Testis (tissue), 3 donors: ENCODE data around the gene RGS6. TPM values are rescaled to one million over a fixed set of nuclear protein-coding genes. Genes with fewer than 3 reads are reported as not detected.

Experiments
- DNase-seq: peaks from one replicate; pipeline ENCODE4 v3.0.0-alpha.2; 2019
- H3K27ac ChIP-seq, 2 donors: fragments of 200-600 bp; sonication (generic); one replicate each; pipeline ENCODE4 v1.5.1; 2019
- H3K27me3 ChIP-seq: fragments of 200-600 bp; sonication (generic); one replicate; pipeline ENCODE4 v1.5.1; 2019
- H3K36me3 ChIP-seq: fragments of 200-600 bp; sonication (generic); one replicate; pipeline ENCODE4 v1.5.1; 2017; ENCODE audit warnings: low read depth; ENCODE audit errors: missing control alignments
- H3K4me1 ChIP-seq: fragments of 200-600 bp; sonication (generic); one replicate; pipeline ENCODE4 v1.5.1; 2019
- H3K4me3 ChIP-seq, 2 donors: fragments of 200-600 bp; sonication (generic); one replicate each; pipeline ENCODE4 v1.5.1; 2017 to 2019
- H3K9me3 ChIP-seq: fragments of 200-600 bp; sonication (generic); one replicate; pipeline ENCODE4 v1.5.1; 2017
- POLR2A ChIP-seq: fragments of 450-650 bp; IDR thresholded peaks from one replicate; pipeline ENCODE4 v1.6.1; 2017; ENCODE audit warnings: antibody characterized with exemption, mild to moderate bottlenecking, moderate library complexity
- WGBS, 2 donors: methylation state at CpG; one replicate each; pipeline ENCODE4 v1.1.5; 2018; 5-methylcytosine and 5-hydroxymethylcytosine counted together
- intact Hi-C: fragments of 100-400 bp; cut with DNase I; formaldehyde crosslinking; loops from one replicate; pipeline ENCODE4 v1.15.1; 2023; ENCODE audit warnings: low total_unique reads
- polyA plus RNA-seq: library from polyadenylated mRNA; stranded (reverse); fragments of 350-450 nt; fragmentation: Illumina TruSeq; extraction: RNeasy Lipid Tissue Mini Kit (QIAGEN cat#74804); gene quantifications from one replicate; pipeline ENCODE4 v1.2.3, GENCODE V29; 2014; ENCODE audit warnings: low read depth, low replicate concordance; ENCODE audit not compliant: insufficient read depth
- total RNA-seq, 2 donors: library from RNA; depleted of rRNA; stranded (reverse); fragments of >200 nt; gene quantifications; one replicate each; pipeline ENCODE4 v1.2.3, GENCODE V29; 2016
- TF ChIP-seq, protein P1 (sequence below), 3 experiments: fragments of 450-650 bp in 2 of 3; fragments of 200-600 bp in 1 of 3; sonication (generic) in 1 of 3; IDR thresholded peaks; one replicate each; pipeline ENCODE4 v1.5.1; 2016 to 2019; ENCODE audit warnings: antibody characterized with exemption in 3 of 3, mild to moderate bottlenecking in 2 of 3, moderate library complexity in 1 of 3

The RGS6 gene
- total and polyA plus RNA-seq, 3 donors from 2014 or later: 6.3 to 21.3 (median 16.0) TPM

DNA sequence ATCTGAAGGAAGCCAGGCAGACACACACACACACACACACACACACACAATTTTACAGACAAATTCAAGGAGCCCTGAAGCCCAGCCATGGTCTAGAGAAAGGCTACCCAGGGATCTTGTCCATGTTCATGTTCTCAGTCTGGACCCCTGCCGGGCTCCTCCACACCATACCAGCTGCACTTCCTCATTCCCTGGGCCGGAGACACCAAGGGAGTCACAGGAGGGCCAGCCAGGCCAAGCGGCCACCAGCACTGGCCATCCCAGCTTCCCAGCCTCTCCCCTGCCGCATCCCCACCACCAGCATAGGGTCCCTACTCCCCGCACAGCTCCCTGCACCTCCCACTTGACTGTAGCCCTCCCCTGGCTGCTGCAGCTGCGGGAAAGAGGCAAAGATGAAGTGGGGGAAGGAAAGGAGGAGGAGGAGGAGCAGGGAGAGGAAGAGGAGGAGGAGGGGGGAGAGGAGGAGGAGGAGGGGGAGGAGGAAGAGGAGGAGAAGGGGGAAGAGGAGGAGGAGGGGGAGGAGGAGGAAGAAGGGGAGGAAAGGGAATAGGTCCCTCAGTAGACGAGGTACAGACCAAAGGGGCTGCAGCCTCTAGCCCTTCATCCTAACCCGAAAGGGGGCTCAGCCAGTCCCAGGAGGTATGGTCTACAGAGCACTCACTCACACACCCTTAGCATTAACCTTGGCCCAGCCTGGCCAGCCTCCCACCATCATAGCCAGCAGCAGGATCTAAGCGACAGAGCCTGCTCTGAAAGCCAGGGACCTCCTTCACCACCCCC is 668.5 kb downstream of the RGS6 start:
- intact Hi-C loops: no loop called here
- WGBS, 2 donors: 65 to 77% methylated on average over 9 of the region's 9 CpGs

DNA sequence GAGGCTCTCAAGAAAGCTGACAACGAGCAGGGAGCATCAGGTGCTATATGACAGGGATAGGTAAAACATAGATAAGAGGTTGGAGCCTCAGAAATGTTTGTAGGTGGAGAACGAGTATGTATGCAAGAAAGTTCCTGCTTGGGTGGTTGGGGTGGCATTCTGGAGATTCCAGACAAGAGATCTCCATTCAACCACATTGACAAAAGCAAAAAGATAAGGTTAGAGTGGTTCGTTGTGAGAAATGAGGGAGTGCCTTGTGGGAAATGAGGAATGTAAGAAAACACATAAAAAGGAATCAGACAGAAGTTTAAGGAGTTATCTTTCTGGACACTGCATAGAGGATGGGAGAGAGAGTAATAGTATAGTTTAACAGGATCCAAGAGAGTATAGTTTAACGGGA is 671.4 kb downstream of the RGS6 start:
- no peak overlapping the region for H3K4me3 ChIP-seq
- WGBS, 2 donors: 74 to 78% methylated on average over 4 of the region's 4 CpGs
- no peak for DNase-seq
- H3K4me1 ChIP-seq: no peaks in the 10 kb centered on the region
- intact Hi-C loops: no loop called here
- H3K9me3 ChIP-seq: no peaks in the 10 kb centered on the region
- TF ChIP-seq, protein P1, sequence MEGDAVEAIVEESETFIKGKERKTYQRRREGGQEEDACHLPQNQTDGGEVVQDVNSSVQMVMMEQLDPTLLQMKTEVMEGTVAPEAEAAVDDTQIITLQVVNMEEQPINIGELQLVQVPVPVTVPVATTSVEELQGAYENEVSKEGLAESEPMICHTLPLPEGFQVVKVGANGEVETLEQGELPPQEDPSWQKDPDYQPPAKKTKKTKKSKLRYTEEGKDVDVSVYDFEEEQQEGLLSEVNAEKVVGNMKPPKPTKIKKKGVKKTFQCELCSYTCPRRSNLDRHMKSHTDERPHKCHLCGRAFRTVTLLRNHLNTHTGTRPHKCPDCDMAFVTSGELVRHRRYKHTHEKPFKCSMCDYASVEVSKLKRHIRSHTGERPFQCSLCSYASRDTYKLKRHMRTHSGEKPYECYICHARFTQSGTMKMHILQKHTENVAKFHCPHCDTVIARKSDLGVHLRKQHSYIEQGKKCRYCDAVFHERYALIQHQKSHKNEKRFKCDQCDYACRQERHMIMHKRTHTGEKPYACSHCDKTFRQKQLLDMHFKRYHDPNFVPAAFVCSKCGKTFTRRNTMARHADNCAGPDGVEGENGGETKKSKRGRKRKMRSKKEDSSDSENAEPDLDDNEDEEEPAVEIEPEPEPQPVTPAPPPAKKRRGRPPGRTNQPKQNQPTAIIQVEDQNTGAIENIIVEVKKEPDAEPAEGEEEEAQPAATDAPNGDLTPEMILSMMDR (IDR thresholded peaks at IDR 0.05): no peak
- no peak for TF ChIP-seq POLR2A
- no peaks in the 10 kb centered on the region for H3K36me3 ChIP-seq
- H3K27ac ChIP-seq: no peak overlapping the region
- no peaks in the 10 kb centered on the region for H3K27me3 ChIP-seq

More for the DNA sequence above, 668.5 kb downstream of the RGS6 start:
- Histone ChIP-seq H3K9me3 (no peaks in the 10 kb centered on the region), H3K27me3 (no peaks in the 10 kb centered on the region), H3K36me3 (no peaks in the 10 kb centered on the region), H3K27ac (no peak overlapping the region), H3K4me1 (no peaks in the 10 kb centered on the region), H3K4me3 (no peak overlapping the region)
- no peak for TF ChIP-seq POLR2A
- TF ChIP-seq, protein P1 (IDR thresholded peaks at IDR 0.05): no peak
- DNase-seq: no peak

DNA sequence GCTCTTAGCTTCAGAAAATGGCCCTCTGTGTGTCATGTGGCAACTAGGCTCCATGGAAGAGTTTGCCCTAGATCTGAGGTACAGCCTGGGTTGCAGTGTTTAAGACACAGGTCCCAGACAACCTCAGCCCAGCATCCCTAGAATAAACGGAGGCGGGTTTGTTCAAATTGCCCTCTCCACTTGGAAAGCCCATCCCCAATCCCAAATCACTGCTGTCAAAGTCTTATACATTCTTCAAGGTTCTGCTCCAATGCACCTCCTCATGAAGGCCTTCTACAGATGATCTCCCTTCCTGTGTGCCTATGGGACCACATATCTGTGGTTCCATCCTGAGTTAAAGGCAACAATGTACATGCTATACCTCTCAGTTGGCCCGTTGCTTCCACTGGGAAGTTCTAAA is 671.9 kb downstream of the RGS6 start:
- no peak for TF ChIP-seq POLR2A
- TF ChIP-seq, protein P1 (IDR thresholded peaks at IDR 0.05): no peak
- DNase-seq: no peak
- Histone ChIP-seq H3K27ac (no peak overlapping the region), H3K4me1 (no peaks in the 10 kb centered on the region), H3K9me3 (no peaks in the 10 kb centered on the region), H3K27me3 (no peaks in the 10 kb centered on the region), H3K4me3 (no peak overlapping the region), H3K36me3 (no peaks in the 10 kb centered on the region)
- 89 to 97% methylated on average over 3 of the region's 3 CpGs for WGBS, 2 donors
- intact Hi-C loops: no loop called here

DNA sequence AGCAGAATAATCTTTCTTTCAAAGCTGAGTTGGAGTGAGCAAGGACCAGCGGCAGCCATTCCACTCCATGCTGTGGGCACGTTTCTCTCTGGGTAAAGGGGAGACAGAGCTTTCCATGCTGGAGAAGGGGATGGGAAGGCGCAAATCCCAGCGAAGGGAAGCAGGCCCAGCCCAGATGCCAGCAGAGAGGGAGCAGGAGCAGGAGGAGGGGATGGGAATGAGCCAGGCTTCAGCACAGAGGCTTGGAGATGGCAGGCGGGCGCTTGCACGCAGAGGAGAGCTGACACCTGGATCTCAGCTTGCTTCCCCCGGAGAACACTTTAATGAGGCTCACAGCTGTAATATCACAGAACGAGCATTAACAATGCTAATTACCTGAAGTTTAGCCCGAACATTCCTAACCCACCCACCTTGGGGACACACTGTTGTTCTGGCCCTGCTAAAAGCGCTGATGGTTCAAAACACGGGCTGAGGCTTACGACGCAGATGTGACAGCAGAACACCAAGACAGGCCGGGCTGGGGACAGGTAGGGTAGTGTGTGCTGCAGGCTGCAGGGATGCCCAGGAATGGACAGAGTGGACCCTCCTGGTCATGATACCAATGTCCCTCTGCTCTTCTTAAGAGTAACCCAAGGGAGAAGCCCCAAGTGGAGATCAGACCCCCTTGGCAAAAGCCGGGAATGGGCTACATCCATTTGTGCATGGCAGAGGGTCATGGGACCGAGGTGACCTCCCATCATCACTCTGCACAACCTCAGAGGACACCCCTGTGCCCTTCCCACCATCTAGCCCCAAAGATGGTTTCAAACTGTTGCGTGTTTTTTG is 673.1 kb downstream of the RGS6 start:
- H3K4me3 ChIP-seq: no peak overlapping the region
- no peaks in the 10 kb centered on the region for H3K9me3 ChIP-seq
- H3K36me3 ChIP-seq: no peaks in the 10 kb centered on the region
- H3K27ac ChIP-seq: no peak overlapping the region
- no peak for DNase-seq
- H3K27me3 ChIP-seq: no peaks in the 10 kb centered on the region
- no peak for TF ChIP-seq POLR2A
- TF ChIP-seq, protein P1 (IDR thresholded peaks at IDR 0.05): no peak
- intact Hi-C loops: no loop called here
- H3K4me1 ChIP-seq: no peaks in the 10 kb centered on the region
- 89 to 93% methylated on average over 18 of the region's 18 CpGs for WGBS, 2 donors
